ENCODE measurements around the gene HLCS. TPM values are rescaled to one million over a fixed set of nuclear protein-coding genes. Genes with fewer than 3 reads are reported as not detected.

Gene HLCS
- total RNA-seq, 1 donor from 2014 or later: 15.0 TPM

GRCh38 chr21:36747041-36747814, 219.2 kb downstream of the HLCS start:
- DNase-seq (ENCODE audit: low spot score) (no peak), ATAC-seq (no peak)
- intact Hi-C loops (cut with DNase I): loop anchor here (10.0 kb wide), 1 partner anchor 168 kb away; no protein-coding TSS in a partner anchor

- intact Hi-C loops (cut with DNase I): loop anchor here (10.0 kb wide), 1 partner anchor 169 kb away; no protein-coding TSS in a partner anchor
- no peak for ATAC-seq
- DNase-seq (ENCODE audit: low spot score): no peak
Measured at GRCh38 chr21:36745459-36745858, 221.0 kb downstream of the HLCS start.

- no peak for ATAC-seq
- DNase-seq (ENCODE audit: low spot score): no peak
- intact Hi-C loops (cut with DNase I): loop anchor here (10.0 kb wide), 1 partner anchor 170 kb away; no protein-coding TSS in a partner anchor
Measured at GRCh38 chr21:36744560-36745231, 221.8 kb downstream of the HLCS start.

- intact Hi-C loops (cut with DNase I): loop anchor here (10.0 kb wide), 1 partner anchor 171 kb away; no protein-coding TSS in a partner anchor
- DNase-seq (ENCODE audit: low spot score): no peak
- no peak for ATAC-seq
Measured at GRCh38 chr21:36744190-36744559, 222.3 kb downstream of the HLCS start.

GRCh38 chr21:36743446-36743845, 223.0 kb downstream of the HLCS start:
- DNase-seq (ENCODE audit: low spot score): no peak
- ATAC-seq: no peak
- intact Hi-C loops (cut with DNase I): loop anchor here (10.0 kb wide), 1 partner anchor 171 kb away; no protein-coding TSS in a partner anchor

- no peak for ATAC-seq
- intact Hi-C loops (cut with DNase I): loop anchor here (10.0 kb wide), 1 partner anchor 172 kb away; no protein-coding TSS in a partner anchor
- DNase-seq (ENCODE audit: low spot score): no peak
Measured at GRCh38 chr21:36743008-36743407, 223.5 kb downstream of the HLCS start.

GRCh38 chr21:36741506-36741905, 225.0 kb downstream of the HLCS start:
- ATAC-seq: no peak
- DNase-seq (ENCODE audit: low spot score): no peak
- intact Hi-C loops (cut with DNase I): loop anchor here (10.0 kb wide), 1 partner anchor 173 kb away; no protein-coding TSS in a partner anchor

- DNase-seq (ENCODE audit: low spot score) (no peak), ATAC-seq (no peak)
- intact Hi-C loops (cut with DNase I): no loop called here
Measured at GRCh38 chr21:36738489-36739126, 227.9 kb downstream of the HLCS start.

- intact Hi-C loops (cut with DNase I): no loop called here
- ATAC-seq (no peak), DNase-seq (ENCODE audit: low spot score) (no peak)
Measured at GRCh38 chr21:36735724-36736320, 230.6 kb downstream of the HLCS start.

GRCh38 chr21:36735201-36735515, 231.3 kb downstream of the HLCS start:
- intact Hi-C loops (cut with DNase I): no loop called here
- ATAC-seq (no peak), DNase-seq (ENCODE audit: low spot score) (no peak)

- intact Hi-C loops (cut with DNase I): no loop called here
- DNase-seq (ENCODE audit: low spot score) (no peak), ATAC-seq (no peak)
Measured at GRCh38 chr21:36734367-36735200, 231.9 kb downstream of the HLCS start.

GRCh38 chr21:36733857-36734256, 232.6 kb downstream of the HLCS start:
- DNase-seq (ENCODE audit: low spot score): no peak
- intact Hi-C loops (cut with DNase I): no loop called here
- no peak for ATAC-seq

- DNase-seq (ENCODE audit: low spot score): no peak
- no peak for ATAC-seq
- intact Hi-C loops (cut with DNase I): no loop called here
Measured at GRCh38 chr21:36732761-36733160, 233.7 kb downstream of the HLCS start.

GRCh38 chr21:36732217-36732616, 234.3 kb downstream of the HLCS start:
- intact Hi-C loops (cut with DNase I): no loop called here
- ATAC-seq (no peak), DNase-seq (ENCODE audit: low spot score) (no peak)

GRCh38 chr21:36730291-36731281, 235.9 kb downstream of the HLCS start:
- DNase-seq (ENCODE audit: low spot score) (no peak), ATAC-seq (no peak)
- intact Hi-C loops (cut with DNase I): no loop called here

GRCh38 chr21:36729310-36729970, 237.0 kb downstream of the HLCS start:
- DNase-seq (ENCODE audit: low spot score): peak; percentile 27
- intact Hi-C loops (cut with DNase I): no loop called here
- ATAC-seq: no peak

All from sciatic nerve (tissue), 2 donors.